HG03175 (cell line): ENCODE results near the gene DEAF1.
"Not testable (repeated sequence)": the region's sequence is repeated elsewhere in the genome, so short reads cannot be mapped to it uniquely, and the experiment has no call there.

ENCODE experiments used
- ATAC-seq: cut with Tn5 transposase; IDR thresholded peaks from one replicate; pipeline ENCODE4 v1.9.1; 2021; ENCODE audit warnings: mild to moderate bottlenecking, moderate library complexity; ENCODE audit not compliant: unreplicated experiment

DEAF1 gene

GRCh38 chr11:653136-653535 is 41.9 kb downstream of the DEAF1 start:
- not testable (repeated sequence) for ATAC-seq

GRCh38 chr11:650482-650881 is 44.5 kb downstream of the DEAF1 start:
- ATAC-seq: no peak

GRCh38 chr11:647672-648158 is 47.3 kb downstream of the DEAF1 start:
- ATAC-seq: not testable (repeated sequence)

- no peak for ATAC-seq
These were observed 48.8 kb downstream of the DEAF1 start for GRCh38 chr11:646214-646613.

- no peak for ATAC-seq
These were observed 49.5 kb downstream of the DEAF1 start for GRCh38 chr11:645536-645935.

GRCh38 chr11:643849-644738 is 50.9 kb downstream of the DEAF1 start:
- no peak for ATAC-seq

GRCh38 chr11:643366-643765 is 51.7 kb downstream of the DEAF1 start:
- no peak for ATAC-seq

GRCh38 chr11:641806-642370 is 53.1 kb downstream of the DEAF1 start:
- ATAC-seq: no peak

GRCh38 chr11:640021-640706 is 54.9 kb downstream of the DEAF1 start:
- ATAC-seq: no peak

- ATAC-seq: no peak
These were observed 55.6 kb downstream of the DEAF1 start for GRCh38 chr11:639332-639955.

GRCh38 chr11:638631-639331 is 56.2 kb downstream of the DEAF1 start:
- no peak for ATAC-seq

- no peak for ATAC-seq
These were observed 57.2 kb downstream of the DEAF1 start for GRCh38 chr11:637593-638521.

GRCh38 chr11:637333-637592 is 57.8 kb downstream of the DEAF1 start:
- ATAC-seq: no peak

- ATAC-seq: no peak
These were observed 58.3 kb downstream of the DEAF1 start, which contains the start of gene DRD4 for GRCh38 chr11:636511-637332. TSS of gene DRD4 (plus strand) at chr11:637269. CDS start at chr11:637305, 36 bp downstream.

- no peak for ATAC-seq
These were observed 59.0 kb downstream of the DEAF1 start for GRCh38 chr11:635945-636510.

GRCh38 chr11:630871-631270 is 64.2 kb downstream of the DEAF1 start:
- ATAC-seq: no peak

- ATAC-seq: no peak
These were observed 65.8 kb downstream of the DEAF1 start for GRCh38 chr11:629237-629583.

- no peak for ATAC-seq
These were observed 67.0 kb downstream of the DEAF1 start for GRCh38 chr11:628056-628455.

- ATAC-seq: no peak
These were observed 67.8 kb downstream of the DEAF1 start for GRCh38 chr11:627308-627576.
